NCI-H1694 treated with DMSO at 0.1 percent for 48 hours (cell line): ENCODE measurements around the gene CCDC17.

Experiments used
- DNase-seq: peaks from one replicate; lab custom pipeline; 2025; lab: John Stamatoyannopoulos, UW

Gene CCDC17

GRCh38 chr1:45623972-45624371 lies at the start of gene CCDC17:
Gene CCDC17, minus strand, starts transcription at chr1:45624054. Its CDS starts 145 bp downstream, at chr1:45623909.
- no peak for DNase-seq

GRCh38 chr1:45669859-45670655 lies 46.2 kb upstream of the CCDC17 start:
- DNase-seq = no peak

- no peak for DNase-seq
Measured at GRCh38 chr1:45669379-45669778, 45.5 kb upstream of the CCDC17 start.

GRCh38 chr1:45668526-45668925 lies 44.7 kb upstream of the CCDC17 start:
- no peak for DNase-seq

- DNase-seq = no peak
Measured at GRCh38 chr1:45667321-45668111, 43.7 kb upstream of the CCDC17 start.

- no peak for DNase-seq
Measured at GRCh38 chr1:45666836-45667235, 43.0 kb upstream of the CCDC17 start.

- DNase-seq = no peak
Measured at GRCh38 chr1:45660336-45660735, 36.5 kb upstream of the CCDC17 start.

GRCh38 chr1:45659222-45659621 lies 35.4 kb upstream of the CCDC17 start:
- DNase-seq = no peak

- no peak for DNase-seq
Measured at GRCh38 chr1:45658171-45658570, 34.3 kb upstream of the CCDC17 start.

- DNase-seq = no peak
Measured at GRCh38 chr1:45656573-45657226, 32.8 kb upstream of the CCDC17 start.

- no peak for DNase-seq
Measured at GRCh38 chr1:45654540-45655280, 30.9 kb upstream of the CCDC17 start.

- DNase-seq = no peak
Measured at GRCh38 chr1:45647248-45648021, 23.6 kb upstream of the CCDC17 start.

- DNase-seq = no peak
Measured at GRCh38 chr1:45644661-45645060, 20.8 kb upstream of the CCDC17 start.

- DNase-seq = no peak
Measured at GRCh38 chr1:45643978-45644377, 20.1 kb upstream of the CCDC17 start.

- no peak for DNase-seq
Measured at GRCh38 chr1:45643321-45643720, 19.5 kb upstream of the CCDC17 start.

- DNase-seq = no peak
Measured at GRCh38 chr1:45640293-45640692, 16.4 kb upstream of the CCDC17 start.

- DNase-seq = no peak
Measured at GRCh38 chr1:45635211-45635610, 11.4 kb upstream of the CCDC17 start.

GRCh38 chr1:45630429-45630828 lies 6.6 kb upstream of the CCDC17 start:
- DNase-seq = no peak

- no peak for DNase-seq
Measured at GRCh38 chr1:45629035-45629434, 5.2 kb upstream of the CCDC17 start.

GRCh38 chr1:45622524-45623394 lies 1.1 kb downstream of the CCDC17 start:
- DNase-seq = no peak
